ENCODE measurements around the gene FIBIN. TPM values are rescaled to one million over a fixed set of nuclear protein-coding genes. Genes with fewer than 3 reads are reported as not detected.

The FIBIN gene
- total and polyA plus RNA-seq, 2 donors (not counting 3 experiments of a cell fraction or from before 2014, with no cell fraction given), result not detected

DNA sequence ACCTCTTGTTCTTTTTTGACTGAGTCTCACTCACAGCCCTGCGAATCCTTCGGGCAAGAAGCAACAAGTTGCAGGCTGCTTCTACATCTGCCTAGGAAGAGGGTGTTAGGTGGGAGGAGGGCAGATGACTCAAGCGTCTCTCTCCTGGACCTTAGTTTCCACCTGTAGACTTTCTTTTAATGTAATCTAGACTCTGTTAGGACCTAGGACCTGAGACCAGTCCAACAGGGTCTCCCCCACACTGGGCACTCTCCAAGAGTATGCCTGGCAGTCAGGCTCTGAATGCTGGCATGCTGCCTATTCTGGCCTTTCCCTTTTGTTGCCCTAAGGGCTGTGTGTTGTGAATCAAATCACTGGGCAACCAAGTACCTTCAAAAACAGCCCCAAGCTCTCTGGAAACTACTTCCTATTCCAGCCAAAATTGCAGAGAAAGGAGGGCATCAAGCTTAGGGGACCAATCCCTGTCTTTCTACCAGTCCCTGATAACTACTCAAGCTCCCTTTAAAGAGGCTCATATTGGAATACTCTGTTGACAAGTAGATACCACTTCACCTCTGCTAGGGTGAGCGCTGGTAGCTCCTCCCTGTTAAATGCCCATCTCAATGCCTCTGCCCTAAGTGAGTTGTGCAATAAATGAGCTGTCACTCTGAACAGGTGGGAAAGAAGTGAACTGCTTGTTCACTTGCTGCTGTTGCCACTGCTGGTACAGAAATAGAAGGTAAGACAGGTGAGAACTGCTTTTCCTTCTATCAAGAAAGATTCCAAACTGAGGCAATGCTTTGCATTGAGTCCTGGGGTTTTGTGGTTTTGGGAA lies 46.6 kb downstream of the FIBIN start, which contains the start of gene BBOX1:
Gene BBOX1, plus strand, starts transcription at position 514 of the 814 bp plus-strand sequence. CDS start 14,616 bp downstream, outside the sequence.
- no peaks in the 10 kb centered on the region for H4K20me1 ChIP-seq (replicated peaks; ENCODE audit: control insufficient read depth, extremely low read depth, insufficient read depth, low read length)
- H3K9me3 ChIP-seq (replicated peaks; ENCODE audit: control insufficient read depth, insufficient read depth, low read length), result no peaks in the 10 kb centered on the region
- dilution Hi-C loops (cut with MboI; ENCODE audit: extremely low pct_ligation_motif_present, low sequenced_read_pairs), result no loop called here
- H3K36me3 ChIP-seq (ENCODE audit: control insufficient read depth in 2 of 2, extremely low read depth in 1 of 2, insufficient read depth in 2 of 2, low read length in 2 of 2), result no peaks in the 10 kb centered on the region
- CTCF ChIA-PET, result no interaction called here
- H3K9ac ChIP-seq (replicated peaks; ENCODE audit: extremely low read depth, insufficient read depth, low read length), result no peak within 1 kb of the TSS
- TF ChIP-seq EZH2 (IDR thresholded peaks at IDR 0.05; ENCODE audit: borderline replicate concordance, low read depth, low read length, severe bottlenecking) (no peak), GATA2 (IDR thresholded peaks at IDR 0.05; ENCODE audit: insufficient read depth, insufficient read length, low read depth, low read length) (no peak), MYC (IDR thresholded peaks at IDR 0.05; ENCODE audit: low read depth, low read length) (no peak), POLR2A (IDR thresholded peaks at IDR 0.05; ENCODE audit: low read depth, low read length) (no peak), FOS (IDR thresholded peaks at IDR 0.05; ENCODE audit: borderline replicate concordance, insufficient read depth, low read length) (no peak), JUN (IDR thresholded peaks at IDR 0.05; ENCODE audit: borderline replicate concordance, insufficient read depth, insufficient read length, low read depth) (no peak), POLR2AphosphoS5 (IDR thresholded peaks at IDR 0.05; ENCODE audit: insufficient read depth, low read depth, low read length) (no peak)
- TF ChIP-seq, protein P1, sequence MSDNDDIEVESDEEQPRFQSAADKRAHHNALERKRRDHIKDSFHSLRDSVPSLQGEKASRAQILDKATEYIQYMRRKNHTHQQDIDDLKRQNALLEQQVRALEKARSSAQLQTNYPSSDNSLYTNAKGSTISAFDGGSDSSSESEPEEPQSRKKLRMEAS (IDR thresholded peaks at IDR 0.05; ENCODE audit: insufficient read depth, insufficient read length), result no peak
- TF ChIP-seq, protein P2, sequence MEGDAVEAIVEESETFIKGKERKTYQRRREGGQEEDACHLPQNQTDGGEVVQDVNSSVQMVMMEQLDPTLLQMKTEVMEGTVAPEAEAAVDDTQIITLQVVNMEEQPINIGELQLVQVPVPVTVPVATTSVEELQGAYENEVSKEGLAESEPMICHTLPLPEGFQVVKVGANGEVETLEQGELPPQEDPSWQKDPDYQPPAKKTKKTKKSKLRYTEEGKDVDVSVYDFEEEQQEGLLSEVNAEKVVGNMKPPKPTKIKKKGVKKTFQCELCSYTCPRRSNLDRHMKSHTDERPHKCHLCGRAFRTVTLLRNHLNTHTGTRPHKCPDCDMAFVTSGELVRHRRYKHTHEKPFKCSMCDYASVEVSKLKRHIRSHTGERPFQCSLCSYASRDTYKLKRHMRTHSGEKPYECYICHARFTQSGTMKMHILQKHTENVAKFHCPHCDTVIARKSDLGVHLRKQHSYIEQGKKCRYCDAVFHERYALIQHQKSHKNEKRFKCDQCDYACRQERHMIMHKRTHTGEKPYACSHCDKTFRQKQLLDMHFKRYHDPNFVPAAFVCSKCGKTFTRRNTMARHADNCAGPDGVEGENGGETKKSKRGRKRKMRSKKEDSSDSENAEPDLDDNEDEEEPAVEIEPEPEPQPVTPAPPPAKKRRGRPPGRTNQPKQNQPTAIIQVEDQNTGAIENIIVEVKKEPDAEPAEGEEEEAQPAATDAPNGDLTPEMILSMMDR (IDR thresholded peaks at IDR 0.05; ENCODE audit: extremely low read depth in 1 of 2, insufficient read depth in 1 of 2, low read depth in 1 of 2, low read length in 2 of 2), result no peak
- POLR2A ChIA-PET, result no interaction called here
- no peaks in the 10 kb centered on the region for H3K9me1 ChIP-seq (replicated peaks; ENCODE audit: control insufficient read depth, extremely low read depth, insufficient read depth, low read length)
- no peaks in the 10 kb centered on the region for H3K4me1 ChIP-seq (ENCODE audit: control insufficient read depth, extremely low read depth, insufficient read depth, low read length)
- no peak for DNase-seq (ENCODE audit: low read depth, low spot score)
- H3K4me3 ChIP-seq (replicated peaks in 1 of 3; ENCODE audit: insufficient read depth in 1 of 3, low read depth in 1 of 3, low read length in 3 of 3), result no peak within 1 kb of the TSS
- H3K4me2 ChIP-seq (ENCODE audit: insufficient read depth, low read length), result no peak within 1 kb of the TSS
- BruUV-seq (replicated peaks), result no TSS peak
- no peaks in the 10 kb centered on the region for H3K27me3 ChIP-seq (ENCODE audit: control insufficient read depth in 2 of 2, insufficient read depth in 2 of 2, low read length in 2 of 2)
- H3K79me2 ChIP-seq (ENCODE audit: control insufficient read depth, insufficient read depth, low read length), result no peaks in the 10 kb centered on the region
- no peak for FAIRE-seq
- intact Hi-C loops (cut with micrococcal nuclease), result no loop called here
- no peak within 1 kb of the TSS for H3K27ac ChIP-seq (ENCODE audit: insufficient read depth, low read depth, low read length)
- H2AFZ ChIP-seq (ENCODE audit: low read depth, low read length), result no peak within 1 kb of the TSS

All from endothelial cell of umbilical vein (primary cell).